ENCODE measurements around the gene HAUS8.
"Not testable (repeated sequence)": the region's sequence is repeated elsewhere in the genome, so short reads cannot be mapped to it uniquely, and the experiment has no call there.

GRCh38 chr19:17014212-17014861 lies 60.9 kb downstream of the HAUS8 start:
- not testable (repeated sequence) for TF ChIP-seq ZKSCAN3 (CRISPR knock-in tag; IDR thresholded peaks at IDR 0.05); TAF1 (IDR thresholded peaks at IDR 0.05; ENCODE audit: control insufficient read depth, extremely low read depth, insufficient read depth, low read length, severe bottlenecking); HNRNPLL (IDR thresholded peaks at IDR 0.05; ENCODE audit: low read depth, low read length, poor library complexity, severe bottlenecking); MTA3 (IDR thresholded peaks at IDR 0.05; ENCODE audit: borderline replicate concordance)
